GM19324 (cell line): ENCODE data around the gene RBP3.

Experiments
- ATAC-seq: cut with Tn5 transposase; IDR thresholded peaks from one replicate; pipeline ENCODE4 v1.9.1; 2021; ENCODE audit warnings: mild to moderate bottlenecking, moderate library complexity; ENCODE audit not compliant: unreplicated experiment, low FRiP score

The RBP3 gene

GRCh38 chr10:47388879-47389278, 40.7 kb downstream of the RBP3 start:
- ATAC-seq, result no peak

GRCh38 chr10:47389619-47390018, 41.5 kb downstream of the RBP3 start:
- no peak for ATAC-seq

- no peak for ATAC-seq
Observed at GRCh38 chr10:47396311-47396717, 48.2 kb downstream of the RBP3 start.

GRCh38 chr10:47397256-47397655, 49.1 kb downstream of the RBP3 start:
- ATAC-seq, result no peak

- no peak for ATAC-seq
Observed at GRCh38 chr10:47400251-47400650, 52.1 kb downstream of the RBP3 start.

- ATAC-seq, result no peak
Observed at GRCh38 chr10:47400786-47401185, 52.6 kb downstream of the RBP3 start.

GRCh38 chr10:47401210-47401609, 53.0 kb downstream of the RBP3 start:
- ATAC-seq, result no peak

GRCh38 chr10:47401874-47402640, 53.9 kb downstream of the RBP3 start:
- no peak for ATAC-seq

GRCh38 chr10:47402641-47403301, 54.6 kb downstream of the RBP3 start:
- no peak for ATAC-seq

GRCh38 chr10:47403446-47404318, 55.5 kb downstream of the RBP3 start:
- ATAC-seq, result no peak

GRCh38 chr10:47404446-47404845, 56.3 kb downstream of the RBP3 start:
- ATAC-seq, result no peak

GRCh38 chr10:47404937-47405336, 56.8 kb downstream of the RBP3 start:
- no peak for ATAC-seq

GRCh38 chr10:47405857-47406547, 57.8 kb downstream of the RBP3 start:
- ATAC-seq, result no peak

- no peak for ATAC-seq
Observed at GRCh38 chr10:47406548-47406869, 58.3 kb downstream of the RBP3 start.

GRCh38 chr10:47406870-47407691, 58.9 kb downstream of the RBP3 start:
- no peak for ATAC-seq
